Fibroblast of skin of right biceps (primary cell): ENCODE measurements around the gene ANKRD34A.

Source experiments
- DNase-seq: peaks from one replicate; pipeline ENCODE4 v3.0.0-alpha.2; 2013

The ANKRD34A gene

GRCh38 chr1:145964328-145965118 is at the start of gene ANKRD34A, which contains the start of gene POLR3GL:
TSS of gene ANKRD34A (minus strand) at chr1:145964575. CDS start at chr1:145961759, 2,816 bp downstream.
TSS of gene POLR3GL (plus strand) at chr1:145964690. CDS start at chr1:145974866, 10,176 bp downstream.
- DNase-seq = peak; percentile 92

- no peak for DNase-seq
Measured at GRCh38 chr1:146013559-146013922, 49.2 kb upstream of the ANKRD34A start.

GRCh38 chr1:146012703-146013558 is 48.6 kb upstream of the ANKRD34A start:
- DNase-seq = peak; percentile 90

- DNase-seq = no peak
Measured at GRCh38 chr1:146010126-146010738, 45.9 kb upstream of the ANKRD34A start.

- DNase-seq = no peak
Measured at GRCh38 chr1:146007489-146008133, 43.2 kb upstream of the ANKRD34A start.

- no peak for DNase-seq
Measured at GRCh38 chr1:146001709-146002108, 37.3 kb upstream of the ANKRD34A start.

GRCh38 chr1:145999321-146000024 is 35.1 kb upstream of the ANKRD34A start:
- no peak for DNase-seq

- DNase-seq = no peak
Measured at GRCh38 chr1:145997718-145998023, 33.3 kb upstream of the ANKRD34A start.

- peak; percentile 50 for DNase-seq
Measured at GRCh38 chr1:145997016-145997717, 32.8 kb upstream of the ANKRD34A start.

- peak; percentile 98 for DNase-seq
Measured at GRCh38 chr1:145996433-145997015, 32.1 kb upstream of the ANKRD34A start, which contains the start of gene TXNIP. TSS of gene TXNIP (minus strand) at chr1:145996579. CDS start at chr1:145996266, 313 bp downstream.

GRCh38 chr1:145995964-145996432 is 31.6 kb upstream of the ANKRD34A start:
- no peak for DNase-seq

GRCh38 chr1:145995148-145995881 is 30.9 kb upstream of the ANKRD34A start:
- no peak for DNase-seq

GRCh38 chr1:145994391-145995120 is 30.2 kb upstream of the ANKRD34A start:
- DNase-seq = no peak

- no peak for DNase-seq
Measured at GRCh38 chr1:145993618-145994390, 29.4 kb upstream of the ANKRD34A start.

GRCh38 chr1:145992958-145993617 is 28.7 kb upstream of the ANKRD34A start:
- DNase-seq = no peak

- no peak for DNase-seq
Measured at GRCh38 chr1:145992502-145992936, 28.1 kb upstream of the ANKRD34A start.

GRCh38 chr1:145991735-145992412 is 27.5 kb upstream of the ANKRD34A start:
- no peak for DNase-seq
